ENCODE data around the gene PDGFA.

PDGFA gene

DNA sequence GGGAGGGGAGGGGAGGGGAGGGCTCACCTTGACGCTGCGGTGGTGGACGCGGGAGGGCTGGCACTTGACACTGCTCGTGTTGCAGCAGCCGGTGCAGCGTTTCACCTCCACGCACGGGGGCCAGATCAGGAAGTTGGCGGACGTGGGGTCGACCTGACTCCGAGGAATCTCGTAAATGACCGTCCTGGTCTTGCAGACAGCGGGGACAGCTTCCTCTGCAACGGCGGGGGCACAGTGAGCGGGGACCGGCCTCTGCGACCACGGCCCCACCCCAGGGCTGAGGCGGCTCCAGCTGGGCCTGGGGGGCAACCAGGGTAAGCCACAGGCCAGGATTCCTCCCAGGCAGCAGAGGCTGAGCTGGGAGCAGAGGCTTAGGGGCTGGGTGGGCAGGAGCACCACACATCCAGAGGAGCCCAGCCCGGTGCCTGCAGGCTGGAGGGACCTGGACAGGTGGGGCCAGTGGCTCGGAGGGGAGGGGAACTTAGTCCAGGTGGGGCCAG, 8.8 kb downstream of the PDGFA start:
- no peak for DNase-seq (ENCODE audit: low read depth)
- H3K4me3 ChIP-seq (ENCODE audit: low read depth, low read length) = no peak overlapping the region

GRCh38 chr7:510131-510481, 9.5 kb downstream of the PDGFA start:
- no peak for DNase-seq (ENCODE audit: low read depth)
- TF ChIP-seq, protein P1, sequence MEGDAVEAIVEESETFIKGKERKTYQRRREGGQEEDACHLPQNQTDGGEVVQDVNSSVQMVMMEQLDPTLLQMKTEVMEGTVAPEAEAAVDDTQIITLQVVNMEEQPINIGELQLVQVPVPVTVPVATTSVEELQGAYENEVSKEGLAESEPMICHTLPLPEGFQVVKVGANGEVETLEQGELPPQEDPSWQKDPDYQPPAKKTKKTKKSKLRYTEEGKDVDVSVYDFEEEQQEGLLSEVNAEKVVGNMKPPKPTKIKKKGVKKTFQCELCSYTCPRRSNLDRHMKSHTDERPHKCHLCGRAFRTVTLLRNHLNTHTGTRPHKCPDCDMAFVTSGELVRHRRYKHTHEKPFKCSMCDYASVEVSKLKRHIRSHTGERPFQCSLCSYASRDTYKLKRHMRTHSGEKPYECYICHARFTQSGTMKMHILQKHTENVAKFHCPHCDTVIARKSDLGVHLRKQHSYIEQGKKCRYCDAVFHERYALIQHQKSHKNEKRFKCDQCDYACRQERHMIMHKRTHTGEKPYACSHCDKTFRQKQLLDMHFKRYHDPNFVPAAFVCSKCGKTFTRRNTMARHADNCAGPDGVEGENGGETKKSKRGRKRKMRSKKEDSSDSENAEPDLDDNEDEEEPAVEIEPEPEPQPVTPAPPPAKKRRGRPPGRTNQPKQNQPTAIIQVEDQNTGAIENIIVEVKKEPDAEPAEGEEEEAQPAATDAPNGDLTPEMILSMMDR (conservative IDR thresholded peaks at IDR 0.05; ENCODE audit: low read depth, low read length) = no peak
- no peak overlapping the region for H3K4me3 ChIP-seq (ENCODE audit: low read depth, low read length)

More for the DNA sequence above, 8.8 kb downstream of the PDGFA start:
- TF ChIP-seq, protein P1 (conservative IDR thresholded peaks at IDR 0.05; ENCODE audit: low read depth, low read length) = no peak

DNA sequence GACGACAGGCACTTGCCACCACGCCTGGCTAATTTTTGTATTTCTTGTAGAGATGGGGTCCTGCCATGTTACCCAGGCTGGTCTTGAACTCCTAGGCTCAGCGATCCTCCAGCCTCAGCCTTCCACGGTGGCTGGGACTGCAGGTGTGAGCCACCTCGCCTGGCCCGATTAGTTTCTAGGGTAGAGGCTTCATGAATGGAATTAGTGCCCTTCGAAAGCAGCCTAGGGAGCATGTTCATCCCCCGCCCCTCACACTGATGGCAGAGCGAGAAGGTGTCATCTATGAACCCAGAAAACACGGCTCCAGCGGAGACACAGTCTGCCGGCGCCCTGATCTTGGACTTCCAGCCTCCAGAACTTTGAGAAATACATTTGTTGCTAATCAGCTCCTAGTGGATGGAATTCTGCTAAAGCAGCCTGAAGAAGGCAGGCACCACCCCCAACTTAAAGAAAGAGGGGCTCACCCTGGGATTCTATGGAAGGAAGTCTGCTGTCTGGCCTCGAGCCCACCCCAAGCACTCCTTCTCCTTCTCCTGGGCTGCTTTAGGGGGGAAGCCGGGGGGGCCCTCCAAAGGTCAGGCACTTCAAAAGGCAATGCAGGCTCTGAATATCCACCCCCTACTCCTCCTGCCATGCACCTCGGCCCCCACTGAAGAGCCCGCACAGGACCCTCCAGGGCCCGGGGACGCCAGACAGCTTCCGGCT, 10.1 kb downstream of the PDGFA start:
- DNase-seq (ENCODE audit: low read depth) = no peak
- TF ChIP-seq, protein P1 (conservative IDR thresholded peaks at IDR 0.05; ENCODE audit: low read depth, low read length) = peak; percentile 22
- H3K4me3 ChIP-seq (ENCODE audit: low read depth, low read length) = no peak overlapping the region

GRCh38 chr7:508461-509170, 11.0 kb downstream of the PDGFA start:
- DNase-seq (ENCODE audit: low read depth) = no peak
- no peak overlapping the region for H3K4me3 ChIP-seq (ENCODE audit: low read depth, low read length)
- TF ChIP-seq, protein P1 (conservative IDR thresholded peaks at IDR 0.05; ENCODE audit: low read depth, low read length) = no peak

- TF ChIP-seq, protein P1 (conservative IDR thresholded peaks at IDR 0.05; ENCODE audit: low read depth, low read length) = no peak
- DNase-seq (ENCODE audit: low read depth) = no peak
- H3K4me3 ChIP-seq (ENCODE audit: low read depth, low read length) = no peak overlapping the region
Measured at GRCh38 chr7:507623-508300, 11.9 kb downstream of the PDGFA start.

DNA sequence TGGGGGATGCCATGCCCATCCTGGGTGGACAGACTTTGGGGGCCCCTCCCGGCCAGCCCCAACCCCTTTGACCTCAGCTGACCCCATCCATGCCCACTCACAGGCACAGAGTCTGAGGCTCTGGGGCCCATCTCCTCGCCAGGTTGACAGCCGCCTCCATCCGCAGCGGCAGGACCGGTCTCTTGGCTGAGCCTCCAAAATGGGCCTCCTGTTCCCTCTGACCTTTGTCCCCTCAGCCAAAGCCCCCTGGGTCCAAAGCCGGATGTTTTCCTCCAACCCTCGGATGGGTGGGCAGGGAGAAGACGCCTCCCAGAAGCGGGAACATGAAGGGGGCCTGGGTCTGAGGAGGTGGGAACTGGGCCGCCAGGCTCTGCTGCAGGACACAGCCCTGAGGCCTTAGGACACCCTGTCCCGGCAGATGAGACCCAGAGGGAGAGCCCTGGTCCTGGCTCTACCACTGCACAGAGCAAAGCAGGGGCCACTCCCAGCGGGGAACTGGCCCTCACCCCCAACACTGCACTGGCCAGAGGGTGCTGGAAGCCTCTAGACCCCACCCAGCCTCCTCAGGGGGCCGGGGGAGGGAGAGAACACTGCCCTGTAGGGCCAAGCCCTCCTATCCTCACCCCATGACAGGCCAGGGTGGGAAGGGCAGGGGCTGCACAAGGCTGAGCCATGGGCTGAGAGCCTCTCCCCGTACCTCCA, 12.6 kb downstream of the PDGFA start:
- no peak for DNase-seq (ENCODE audit: low read depth)
- TF ChIP-seq, protein P1 (conservative IDR thresholded peaks at IDR 0.05; ENCODE audit: low read depth, low read length) = no peak
- no peak overlapping the region for H3K4me3 ChIP-seq (ENCODE audit: low read depth, low read length)
